Neural progenitor cell (in vitro differentiated cells): Measurements from ENCODE around the gene GFOD1.

ENCODE experiments used
- EZH2phosphoT487 ChIP-seq: fragments of 200-600 bp; sonication (generic); IDR thresholded peaks from 2 replicates; pipeline ENCODE4 v1.6.1; 2017; ENCODE audit warnings: antibody characterized with exemption
- TF ChIP-seq, protein P1 (sequence below): fragments of 200-600 bp; sonication (generic); IDR thresholded peaks from 2 replicates; pipeline ENCODE4 v1.5.1; 2017; ENCODE audit warnings: antibody characterized with exemption, mild to moderate bottlenecking

DNA sequence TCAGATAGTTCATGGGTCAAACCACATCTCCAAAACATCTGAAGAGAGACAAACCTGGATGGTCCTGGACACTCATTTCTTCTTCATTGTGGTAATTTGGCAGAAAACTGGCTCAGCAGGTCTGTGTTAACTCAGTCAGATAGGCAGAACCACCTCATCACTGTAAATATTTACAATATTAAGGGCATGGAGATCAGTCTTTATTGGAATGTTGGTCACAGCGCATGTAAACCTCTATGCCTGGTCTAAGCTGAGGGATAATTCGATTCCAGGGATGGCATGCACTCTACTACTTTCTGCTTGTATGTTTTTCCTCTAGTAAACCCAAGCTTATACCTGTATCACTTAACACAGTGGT is 155.1 kb downstream of the GFOD1 start:
- TF ChIP-seq, protein P1, sequence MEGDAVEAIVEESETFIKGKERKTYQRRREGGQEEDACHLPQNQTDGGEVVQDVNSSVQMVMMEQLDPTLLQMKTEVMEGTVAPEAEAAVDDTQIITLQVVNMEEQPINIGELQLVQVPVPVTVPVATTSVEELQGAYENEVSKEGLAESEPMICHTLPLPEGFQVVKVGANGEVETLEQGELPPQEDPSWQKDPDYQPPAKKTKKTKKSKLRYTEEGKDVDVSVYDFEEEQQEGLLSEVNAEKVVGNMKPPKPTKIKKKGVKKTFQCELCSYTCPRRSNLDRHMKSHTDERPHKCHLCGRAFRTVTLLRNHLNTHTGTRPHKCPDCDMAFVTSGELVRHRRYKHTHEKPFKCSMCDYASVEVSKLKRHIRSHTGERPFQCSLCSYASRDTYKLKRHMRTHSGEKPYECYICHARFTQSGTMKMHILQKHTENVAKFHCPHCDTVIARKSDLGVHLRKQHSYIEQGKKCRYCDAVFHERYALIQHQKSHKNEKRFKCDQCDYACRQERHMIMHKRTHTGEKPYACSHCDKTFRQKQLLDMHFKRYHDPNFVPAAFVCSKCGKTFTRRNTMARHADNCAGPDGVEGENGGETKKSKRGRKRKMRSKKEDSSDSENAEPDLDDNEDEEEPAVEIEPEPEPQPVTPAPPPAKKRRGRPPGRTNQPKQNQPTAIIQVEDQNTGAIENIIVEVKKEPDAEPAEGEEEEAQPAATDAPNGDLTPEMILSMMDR: no peak
- TF ChIP-seq EZH2phosphoT487: no peak
